MM.1S (cell line): ENCODE data around the gene KHDC4.

Experiments
- DNase-seq: peaks from one replicate; pipeline ENCODE4 v3.0.0-alpha.2; 2015
- H2AFZ ChIP-seq: fragments of 300-600 bp; sonication (generic); 2 replicates; pipeline ENCODE4 v1.6.0; 2016; ENCODE audit warnings: antibody characterized with exemption, low read length
- H3F3A ChIP-seq: fragments of 300-600 bp; sonication (generic); 2 replicates; pipeline ENCODE4 v1.6.1; 2016; ENCODE audit warnings: mild to moderate bottlenecking, antibody characterized with exemption, low read length, moderate library complexity, mixed read lengths; ENCODE audit not compliant: insufficient read depth
- H3K27ac ChIP-seq: fragments of 300-600 bp; sonication (generic); 2 replicates; pipeline ENCODE4 v1.5.1; 2016; ENCODE audit warnings: mild to moderate bottlenecking, low read length
- H3K27me3 ChIP-seq: fragments of 300-600 bp; sonication (generic); replicated peaks from 2 replicates; pipeline ENCODE4 v1.6.0; 2016; ENCODE audit warnings: low read length; ENCODE audit not compliant: insufficient read depth
- H3K36me3 ChIP-seq: fragments of 300-600 bp; sonication (generic); replicated peaks from 2 replicates; pipeline ENCODE4 v1.6.1; 2016; ENCODE audit warnings: mild to moderate bottlenecking, low read length, mixed read lengths; ENCODE audit not compliant: insufficient read depth
- H3K4me1 ChIP-seq: fragments of 300-600 bp; sonication (generic); 2 replicates; pipeline ENCODE4 v1.6.1; 2016; ENCODE audit warnings: low read length, mixed read lengths
- H3K4me2 ChIP-seq: fragments of 300-600 bp; sonication (generic); 2 replicates; pipeline ENCODE4 v1.6.0; 2016; ENCODE audit warnings: low read depth, low read length
- H3K4me3 ChIP-seq: fragments of 300-600 bp; sonication (generic); 2 replicates; pipeline ENCODE4 v1.5.1; 2016; ENCODE audit warnings: low read length, mixed read lengths
- H3K79me2 ChIP-seq: fragments of 300-600 bp; sonication (generic); 2 replicates; pipeline ENCODE4 v1.6.1; 2016; ENCODE audit warnings: mixed run types, low read length, mixed read lengths
- H3K9ac ChIP-seq: fragments of 300-600 bp; sonication (generic); 2 replicates; pipeline ENCODE4 v1.6.1; 2016; ENCODE audit warnings: low read length, mixed read lengths
- H3K9me2 ChIP-seq: fragments of 300-600 bp; sonication (generic); replicated peaks from 2 replicates; pipeline ENCODE4 v1.6.1; 2016; ENCODE audit warnings: mild to moderate bottlenecking, low read length, mixed read lengths; ENCODE audit not compliant: insufficient read depth
- H3K9me3 ChIP-seq: fragments of 300-600 bp; sonication (generic); replicated peaks from 2 replicates; pipeline ENCODE4 v1.6.1; 2016; ENCODE audit warnings: mild to moderate bottlenecking, low read length, mixed read lengths; ENCODE audit not compliant: insufficient read depth
- H4K20me1 ChIP-seq: fragments of 300-600 bp; sonication (generic); 2 replicates; pipeline ENCODE4 v1.6.1; 2016; ENCODE audit warnings: mild to moderate bottlenecking, low read length, moderate library complexity, mixed read lengths; ENCODE audit not compliant: insufficient read depth
- CTCF ChIP-seq: fragments of 300-600 bp; sonication (generic); IDR thresholded peaks from 2 replicates; pipeline ENCODE4 v1.5.1; 2016; ENCODE audit warnings: antibody characterized with exemption, low read length, mixed read lengths
- EZH2 ChIP-seq: fragments of 300-600 bp; sonication (generic); optimal IDR thresholded peaks from 2 replicates; pipeline ENCODE3; 2017; ENCODE audit warnings: low read depth, mild to moderate bottlenecking, antibody characterized with exemption, low read length, mixed read lengths
- EZH2phosphoT487 ChIP-seq: fragments of 300-600 bp; sonication (generic); IDR thresholded peaks from 2 replicates; pipeline ENCODE4 v1.6.1; 2018; ENCODE audit warnings: antibody characterized with exemption, low read length

Gene KHDC4

DNA sequence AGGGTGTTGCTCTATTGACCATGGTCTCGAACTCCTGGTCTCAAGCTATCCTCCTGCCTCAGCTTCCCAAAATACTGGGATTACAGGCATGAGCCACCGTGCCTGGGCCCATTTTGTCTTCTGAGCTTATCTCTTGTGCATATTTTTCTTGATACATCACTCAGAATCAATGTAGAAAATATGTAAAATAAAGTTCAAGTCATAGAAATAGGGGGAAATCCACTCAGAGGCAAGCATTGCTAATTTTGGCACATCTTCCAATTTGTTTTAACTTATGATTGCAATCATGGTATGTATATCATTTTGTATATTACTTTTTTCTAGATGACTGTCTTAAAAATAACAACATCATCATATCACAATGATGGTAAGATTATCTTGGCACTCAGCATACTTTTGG, 44.6 kb downstream of the KHDC4 start:
- Histone ChIP-seq H3K27ac (no peak overlapping the region), H3K27me3 (no peaks in the 10 kb centered on the region), H3K36me3 (no peaks in the 10 kb centered on the region), H3F3A (no peaks in the 10 kb centered on the region), H3K79me2 (no peaks in the 10 kb centered on the region), H3K4me3 (no peak overlapping the region), H3K4me1 (no peaks in the 10 kb centered on the region; the same call in 1 of the 2 replicates), H2AFZ (no peak overlapping the region), H4K20me1 (no peaks in the 10 kb centered on the region), H3K9me3 (no peaks in the 10 kb centered on the region), H3K4me2 (no peak overlapping the region), H3K9me2 (no peaks in the 10 kb centered on the region), H3K9ac (no peak overlapping the region)
- TF ChIP-seq EZH2phosphoT487 (no peak), EZH2 (no peak), CTCF (no peak)
- DNase-seq: no peak

- no peaks in the 10 kb centered on the region; the same call in 1 of the 2 replicates for H3K4me1 ChIP-seq
- no peaks in the 10 kb centered on the region for H3K27me3 ChIP-seq
- no peak overlapping the region for H3K27ac ChIP-seq
- H3K36me3 ChIP-seq: no peaks in the 10 kb centered on the region
- no peaks in the 10 kb centered on the region for H3K9me3 ChIP-seq
- H3K9ac ChIP-seq: no peak overlapping the region
- H3K4me2 ChIP-seq: no peak overlapping the region
- H3K4me3 ChIP-seq: no peak overlapping the region
- H3K9me2 ChIP-seq: no peaks in the 10 kb centered on the region
- no peaks in the 10 kb centered on the region for H4K20me1 ChIP-seq
- no peak for DNase-seq
- no peak overlapping the region for H2AFZ ChIP-seq
- TF ChIP-seq EZH2phosphoT487: no peak
- no peak for TF ChIP-seq CTCF
- no peak for TF ChIP-seq EZH2
- no peaks in the 10 kb centered on the region for H3F3A ChIP-seq
- H3K79me2 ChIP-seq: no peaks in the 10 kb centered on the region
Observed at GRCh38 chr1:155888481-155888880, 45.7 kb downstream of the KHDC4 start.

- Histone ChIP-seq H3K36me3 (no peaks in the 10 kb centered on the region), H3K27ac (no peak overlapping the region), H3K9me3 (no peaks in the 10 kb centered on the region), H3F3A (no peaks in the 10 kb centered on the region), H3K79me2 (no peaks in the 10 kb centered on the region), H3K27me3 (no peaks in the 10 kb centered on the region), H3K4me1 (no peaks in the 10 kb centered on the region), H3K4me3 (no peak overlapping the region), H4K20me1 (no peaks in the 10 kb centered on the region), H3K9ac (no peak overlapping the region), H3K4me2 (no peak overlapping the region), H3K9me2 (no peaks in the 10 kb centered on the region), H2AFZ (no peak overlapping the region)
- TF ChIP-seq EZH2: no peak
- TF ChIP-seq CTCF: no peak
- TF ChIP-seq EZH2phosphoT487: no peak
- DNase-seq: no peak
Observed at GRCh38 chr1:155884982-155885381, 49.2 kb downstream of the KHDC4 start.
